ENCODE results near the gene CNN1.
A peak's percentile ranks its signal among the peaks of the same experiment; 100 is the strongest.

DNA sequence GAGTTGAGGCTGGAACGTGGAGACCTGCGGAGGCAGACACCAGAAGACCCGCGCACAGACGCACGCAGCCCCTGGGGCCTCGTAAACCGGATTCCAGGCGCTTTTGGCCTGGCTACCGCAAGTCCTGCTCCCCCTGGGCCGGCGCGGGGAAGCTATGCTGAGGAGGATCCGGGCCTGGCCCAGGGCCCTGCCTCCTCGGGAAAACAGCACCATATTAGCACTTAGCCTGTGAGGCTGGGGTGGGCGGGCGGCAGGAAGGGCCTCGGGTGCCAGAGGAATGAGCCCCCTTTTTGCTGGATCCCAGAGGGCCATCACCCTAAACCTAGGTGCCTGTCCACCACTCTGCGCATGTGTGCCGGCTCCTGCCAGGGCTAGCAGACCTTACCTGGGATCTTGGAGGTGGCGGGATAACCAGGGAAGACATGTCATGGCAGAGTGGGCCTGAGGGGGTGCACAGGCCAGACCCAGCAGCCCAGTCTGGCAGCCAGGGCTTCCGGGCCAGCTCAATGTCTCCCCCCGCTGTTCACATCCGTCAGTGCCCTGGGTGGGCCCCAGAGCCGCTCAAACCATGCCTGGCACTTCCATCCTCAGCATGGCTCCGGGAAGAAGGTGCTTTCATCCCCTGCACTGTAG is 13.1 kb downstream of the CNN1 start:
- TF ChIP-seq, protein P1, sequence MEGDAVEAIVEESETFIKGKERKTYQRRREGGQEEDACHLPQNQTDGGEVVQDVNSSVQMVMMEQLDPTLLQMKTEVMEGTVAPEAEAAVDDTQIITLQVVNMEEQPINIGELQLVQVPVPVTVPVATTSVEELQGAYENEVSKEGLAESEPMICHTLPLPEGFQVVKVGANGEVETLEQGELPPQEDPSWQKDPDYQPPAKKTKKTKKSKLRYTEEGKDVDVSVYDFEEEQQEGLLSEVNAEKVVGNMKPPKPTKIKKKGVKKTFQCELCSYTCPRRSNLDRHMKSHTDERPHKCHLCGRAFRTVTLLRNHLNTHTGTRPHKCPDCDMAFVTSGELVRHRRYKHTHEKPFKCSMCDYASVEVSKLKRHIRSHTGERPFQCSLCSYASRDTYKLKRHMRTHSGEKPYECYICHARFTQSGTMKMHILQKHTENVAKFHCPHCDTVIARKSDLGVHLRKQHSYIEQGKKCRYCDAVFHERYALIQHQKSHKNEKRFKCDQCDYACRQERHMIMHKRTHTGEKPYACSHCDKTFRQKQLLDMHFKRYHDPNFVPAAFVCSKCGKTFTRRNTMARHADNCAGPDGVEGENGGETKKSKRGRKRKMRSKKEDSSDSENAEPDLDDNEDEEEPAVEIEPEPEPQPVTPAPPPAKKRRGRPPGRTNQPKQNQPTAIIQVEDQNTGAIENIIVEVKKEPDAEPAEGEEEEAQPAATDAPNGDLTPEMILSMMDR (IDR thresholded peaks at IDR 0.05) = peak in 1 of 6 experiments; percentile 18
- TF ChIP-seq POLR2A (IDR thresholded peaks at IDR 0.05) = no peak

All from Peyer's patch (tissue), 4 donors.